ENCODE measurements around the gene CDH15. TPM values are rescaled to one million over a fixed set of nuclear protein-coding genes. Genes with fewer than 3 reads are reported as not detected.
"Not testable (repeated sequence)": the region's sequence is repeated elsewhere in the genome, so short reads cannot be mapped to it uniquely, and the experiment has no call there.

The CDH15 gene
- total RNA-seq, 1 experiment from 2014 or later, result not detected

DNA sequence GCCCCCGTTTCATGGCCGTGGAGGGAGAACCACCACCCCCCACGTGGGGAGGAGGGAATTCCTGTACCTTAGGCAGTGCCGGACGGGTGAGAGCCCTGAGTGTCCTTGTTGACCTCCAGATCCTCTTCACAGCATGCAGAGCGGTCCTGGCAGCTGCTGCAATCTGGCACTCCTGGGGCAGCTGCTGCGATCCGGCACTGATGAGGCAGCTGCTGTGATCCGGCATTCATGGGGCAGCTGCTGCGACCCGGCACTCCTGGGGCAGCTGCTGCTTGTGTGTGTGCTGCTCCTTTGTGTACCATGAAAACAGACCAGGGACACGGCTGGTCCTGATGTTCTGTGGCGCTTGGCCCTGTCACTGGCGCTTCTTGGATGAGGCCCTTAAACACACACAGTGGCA is 58.7 kb downstream of the CDH15 start:
- DNase-seq (ENCODE audit: low spot score), result no peak

DNA sequence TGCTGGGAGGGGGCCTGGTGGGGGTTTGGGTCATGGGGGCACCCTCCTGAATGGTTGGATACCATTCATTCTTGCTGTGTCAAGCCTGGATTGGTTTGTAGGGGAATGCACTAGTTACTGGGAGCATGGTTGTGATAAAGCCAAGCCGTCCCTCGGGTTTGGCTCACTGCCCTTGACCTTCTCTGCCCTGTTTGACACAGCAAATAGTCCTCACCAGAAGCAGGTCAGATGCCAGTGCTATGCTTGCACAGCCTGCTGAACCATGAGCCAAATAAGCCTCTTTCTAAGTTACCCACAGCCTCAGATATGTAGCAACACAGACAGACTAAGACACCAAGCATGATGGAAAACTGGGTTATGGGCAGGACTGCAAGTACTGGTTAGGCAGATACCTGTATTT is 60.6 kb downstream of the CDH15 start:
- DNase-seq (ENCODE audit: low spot score), result no peak

DNA sequence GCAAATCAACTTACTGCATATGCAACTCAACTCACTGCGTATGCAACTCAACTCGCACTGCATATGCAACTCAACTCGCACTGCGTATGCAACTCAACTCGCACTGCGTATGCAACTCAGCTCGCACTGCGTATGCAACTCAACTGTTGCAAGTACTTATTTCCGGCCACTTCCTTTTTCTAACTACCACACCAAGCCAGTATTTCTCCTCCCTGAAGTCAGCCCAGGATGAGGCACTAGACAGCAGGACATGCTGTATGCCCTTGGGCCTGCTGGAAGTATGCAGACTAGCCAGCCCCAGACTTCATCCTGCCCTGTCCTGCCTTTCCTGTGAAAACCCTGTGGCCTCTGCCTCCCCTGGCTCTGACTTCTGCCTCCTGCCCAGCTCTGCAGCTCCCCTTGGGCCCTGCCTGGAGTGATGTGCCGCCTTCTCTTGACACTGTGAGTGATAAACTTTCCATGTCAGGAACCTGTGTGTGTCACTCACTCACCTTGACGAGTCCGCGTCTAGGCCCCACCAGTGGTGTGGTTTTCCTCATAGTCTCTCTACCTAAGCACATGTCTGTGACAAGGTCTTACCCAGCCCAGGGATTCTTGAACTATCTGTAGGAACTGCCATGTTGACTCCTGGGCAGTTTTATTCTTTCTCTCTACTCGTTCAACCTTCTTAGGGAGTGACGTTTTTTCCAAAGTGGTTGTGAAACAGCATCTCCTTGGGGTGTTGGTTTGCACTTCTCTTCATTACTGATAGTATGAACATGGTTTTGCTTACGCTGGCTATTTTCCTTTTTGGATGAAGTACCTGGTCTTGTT is 62.3 kb downstream of the CDH15 start:
- no peak for DNase-seq (ENCODE audit: low spot score)

DNA sequence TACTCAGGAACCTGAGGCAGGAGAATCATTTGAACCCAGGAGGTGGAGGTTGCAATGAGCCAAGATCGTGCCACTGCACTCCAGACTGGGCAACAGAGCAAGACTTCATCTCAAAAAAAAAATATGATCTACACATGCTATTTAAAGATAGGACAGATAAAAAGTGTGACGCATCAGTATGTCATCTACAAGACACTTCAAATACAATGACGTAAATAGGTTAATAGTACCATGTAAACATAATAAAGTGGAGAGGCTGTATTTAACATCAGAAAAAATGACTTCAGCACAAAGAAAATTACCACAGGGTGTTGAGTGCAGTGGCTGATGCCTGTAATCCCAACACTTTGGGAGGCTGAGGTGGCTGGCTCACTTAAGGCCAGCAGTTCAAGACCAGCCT is 66.2 kb downstream of the CDH15 start:
- DNase-seq (ENCODE audit: low spot score), result peak; percentile 47

DNA sequence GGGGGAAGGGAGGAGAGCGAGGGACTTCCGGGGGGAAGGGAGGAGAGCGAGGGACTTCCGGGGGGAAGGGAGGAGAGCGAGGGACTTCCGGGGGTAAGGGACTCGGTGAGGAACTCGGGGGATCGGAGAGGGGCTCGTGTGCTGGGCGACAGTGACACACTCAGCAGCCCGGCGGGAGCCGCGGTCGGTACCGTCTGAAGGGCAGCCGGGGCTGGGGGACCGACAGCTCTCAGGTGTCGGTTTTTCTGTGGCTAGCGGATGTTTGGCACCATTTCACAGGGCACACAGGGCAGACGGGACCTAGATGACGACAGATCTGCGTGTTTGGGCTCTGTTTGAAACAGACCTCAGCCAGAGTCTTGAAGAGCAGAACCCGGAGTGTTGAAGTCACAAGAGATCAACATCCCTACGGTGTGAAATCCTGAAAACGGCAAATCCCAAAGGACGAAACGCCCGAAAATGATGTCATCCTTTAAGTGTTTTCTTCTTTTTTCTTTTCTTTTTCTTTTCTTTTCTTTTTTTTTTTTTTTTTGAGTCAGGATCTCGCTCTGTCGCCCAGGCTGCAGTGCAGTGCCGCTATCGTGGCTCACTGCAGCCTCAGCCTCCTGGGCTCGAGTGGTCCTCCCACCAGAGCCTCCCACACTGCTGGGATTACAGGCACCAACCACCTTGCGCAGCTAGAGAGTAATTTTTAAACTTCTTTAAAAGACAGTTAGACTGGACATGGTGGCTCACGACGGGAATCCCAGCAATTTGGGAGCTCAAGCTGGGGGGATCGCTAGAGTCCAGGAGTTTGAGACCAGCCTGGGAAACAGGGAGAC is 69.8 kb downstream of the CDH15 start:
- peak; percentile 71 for DNase-seq (ENCODE audit: low spot score)

DNA sequence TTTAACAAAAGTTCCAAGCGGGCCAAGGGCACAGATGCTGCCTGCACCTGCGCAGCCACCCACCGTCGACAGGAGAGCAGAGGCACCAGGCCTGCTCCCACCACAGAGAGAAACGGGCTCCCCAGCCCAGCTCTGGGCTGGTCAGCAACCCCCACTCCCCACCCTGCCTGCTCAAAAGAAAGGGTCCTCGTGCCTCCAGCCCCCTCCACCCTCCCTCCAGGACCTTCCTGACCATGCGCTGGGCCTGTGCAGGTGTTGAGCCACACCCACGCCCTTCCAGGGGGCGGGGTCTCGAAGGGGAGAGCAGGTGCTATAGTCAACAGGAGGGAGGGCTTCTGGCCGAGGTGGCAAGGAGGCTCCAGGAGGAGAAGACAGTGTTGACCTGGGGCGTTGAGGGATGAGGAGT is 71.2 kb downstream of the CDH15 start:
- no peak for DNase-seq (ENCODE audit: low spot score)

DNA sequence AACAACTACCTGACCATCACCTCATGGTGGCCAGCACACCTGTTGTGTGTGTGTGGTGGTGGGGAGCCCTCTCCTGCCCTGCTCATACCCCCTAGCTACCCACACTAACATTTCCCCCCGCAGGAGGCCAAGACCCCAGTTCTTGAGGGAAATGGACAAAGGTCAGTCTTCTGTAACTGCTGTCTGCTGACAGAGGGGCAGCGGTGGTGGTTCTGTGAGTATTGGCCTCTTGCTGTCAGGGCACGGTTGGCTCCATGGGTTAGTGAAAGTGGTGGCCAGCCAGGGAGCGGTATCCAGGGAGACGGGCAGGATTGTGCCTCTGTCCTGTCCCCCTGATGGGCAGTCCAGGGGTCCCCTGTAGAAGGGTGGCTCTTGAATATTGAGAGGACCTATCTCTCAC is 72.1 kb downstream of the CDH15 start:
- DNase-seq (ENCODE audit: low spot score), result no peak

DNA sequence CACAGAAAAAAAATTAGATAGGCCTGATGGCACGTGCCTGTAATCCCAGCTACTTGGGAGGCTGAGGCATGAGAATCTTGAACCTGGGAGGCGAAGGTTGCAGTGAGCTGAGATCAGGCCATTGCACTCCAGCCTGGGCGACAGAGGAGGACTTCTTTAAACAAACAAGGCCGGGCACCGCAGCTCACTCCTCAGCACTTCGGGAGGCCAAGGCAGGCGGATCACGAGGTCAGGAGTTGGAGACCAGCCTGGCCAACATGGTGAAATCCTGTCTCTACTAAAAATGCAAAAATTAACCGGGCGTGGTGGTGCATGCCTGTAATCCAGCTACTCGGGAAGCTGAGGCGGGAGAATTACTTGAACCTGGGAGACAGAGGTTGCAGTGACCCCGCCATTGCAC is 72.7 kb downstream of the CDH15 start:
- not testable (repeated sequence) for DNase-seq (ENCODE audit: low spot score)

DNA sequence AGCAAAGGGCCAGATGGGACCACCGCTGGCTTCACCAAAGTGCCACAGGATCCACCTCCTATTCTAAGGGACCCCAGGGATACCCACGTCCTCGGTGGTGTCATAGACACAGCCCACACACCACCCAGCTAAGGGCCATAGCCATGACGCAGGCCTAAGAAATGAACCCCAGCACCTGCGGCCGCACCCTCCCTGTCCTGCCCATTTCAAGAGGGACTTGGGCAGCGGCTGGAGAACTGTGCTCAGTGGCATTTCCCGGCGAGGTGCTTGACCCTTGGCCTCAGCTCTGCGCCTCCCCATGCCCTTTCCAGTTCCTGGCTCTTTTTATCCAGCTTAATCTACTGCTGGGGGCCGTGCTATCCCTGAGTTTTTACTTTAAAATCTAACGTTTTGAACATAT is 73.2 kb downstream of the CDH15 start:
- DNase-seq (ENCODE audit: low spot score), result no peak

Other genes with a start within 250 kb of the CDH15 start
- 0.05 TPM in 1 of 2 replicates, not detected in the other for gene CBFA2T3, start 194.5 kb upstream of the CDH15 start, total RNA-seq (2014; rRNA removed; shearing (Covaris generic))
- 49.0 and 52.4 TPM in 2 replicates for gene ACSF3, start 77.9 kb upstream of the CDH15 start, total RNA-seq (2014; rRNA removed; shearing (Covaris generic))
- gene SLC22A31, start 28.8 kb downstream of the CDH15 start, total RNA-seq (2014; rRNA removed; shearing (Covaris generic)), result not detected in 2 replicates
- gene ZNF778, start 46.0 kb downstream of the CDH15 start, total RNA-seq (2014; rRNA removed; shearing (Covaris generic)), result 8.8 and 10.5 TPM in 2 replicates